H9 (cell line): ENCODE data around the gene KRTAP10-5. TPM values are rescaled to one million over a fixed set of nuclear protein-coding genes. Genes with fewer than 3 reads are reported as not detected.

ENCODE experiments used
- DNase-seq: peaks from one replicate; pipeline ENCODE4 v3.0.0-alpha.2; 2017
- H2AFZ ChIP-seq: one replicate; pipeline ENCODE4 v1.6.1; 2013; ENCODE audit warnings: mild to moderate bottlenecking, low read length, control low read depth, moderate library complexity
- H2AK5ac ChIP-seq: 2 replicates; pipeline ENCODE4 v1.6.1; 2013; ENCODE audit warnings: low read length, control low read depth, mixed read lengths; ENCODE audit not compliant: insufficient read length
- H2BK120ac ChIP-seq: one replicate; pipeline ENCODE4 v1.6.1; 2013; ENCODE audit warnings: low read depth, mild to moderate bottlenecking, low read length, control low read depth, inconsistent platforms; ENCODE audit not compliant: poor library complexity, severe bottlenecking
- H2BK12ac ChIP-seq: 2 replicates; pipeline ENCODE4 v1.6.1; 2013; ENCODE audit warnings: low read length, control low read depth, mixed read lengths, low read depth; ENCODE audit not compliant: insufficient read length
- H2BK15ac ChIP-seq: 2 replicates; pipeline ENCODE4 v1.6.1; 2013; ENCODE audit warnings: low read depth, low read length, control low read depth
- H2BK20ac ChIP-seq: one replicate; pipeline ENCODE4 v1.6.1; 2013; ENCODE audit warnings: low read depth, mild to moderate bottlenecking, low read length, control low read depth, inconsistent platforms; ENCODE audit not compliant: poor library complexity, severe bottlenecking
- H2BK5ac ChIP-seq: 2 replicates; pipeline ENCODE4 v1.6.1; 2013; ENCODE audit warnings: low read length, control low read depth, mixed read lengths; ENCODE audit not compliant: insufficient read length
- H3K14ac ChIP-seq: 2 replicates; pipeline ENCODE4 v1.6.1; 2013; ENCODE audit warnings: low read length, control low read depth; ENCODE audit not compliant: insufficient read depth
- H3K18ac ChIP-seq: 2 replicates; pipeline ENCODE4 v1.6.1; 2013; ENCODE audit warnings: low read depth, mild to moderate bottlenecking, mixed read lengths, low read length, control low read depth; ENCODE audit not compliant: insufficient read length
- H3K23ac ChIP-seq: 2 replicates; pipeline ENCODE4 v1.6.1; 2013; ENCODE audit warnings: low read length, control low read depth, mixed read lengths, low read depth; ENCODE audit not compliant: insufficient read length
- H3K23me2 ChIP-seq: 2 replicates; pipeline ENCODE4 v1.6.1; 2013; ENCODE audit warnings: low read depth, mild to moderate bottlenecking, mixed read lengths, low read length, control low read depth; ENCODE audit not compliant: insufficient read length, poor library complexity, severe bottlenecking
- H3K27ac ChIP-seq: 2 replicates; pipeline ENCODE4 v1.5.1; 2013; ENCODE audit warnings: low read length, control low read depth, mixed read lengths, low read depth; ENCODE audit not compliant: insufficient read length
- H3K27me3 ChIP-seq: 2 replicates; pipeline ENCODE4 v1.6.1; 2013; ENCODE audit warnings: low read length, control low read depth, inconsistent platforms; ENCODE audit not compliant: insufficient read depth
- H3K4ac ChIP-seq: 2 replicates; pipeline ENCODE4 v1.6.1; 2013; ENCODE audit warnings: low read depth, mild to moderate bottlenecking, control low read depth, inconsistent platforms, low read length, moderate library complexity
- H3K4me1 ChIP-seq: 2 replicates; pipeline ENCODE4 v1.6.1; 2013; ENCODE audit warnings: low read length, control low read depth, inconsistent platforms; ENCODE audit not compliant: insufficient read depth
- H3K4me2 ChIP-seq: 2 replicates; pipeline ENCODE4 v1.6.1; 2013; ENCODE audit warnings: low read length, control low read depth, mixed read lengths; ENCODE audit not compliant: insufficient read length, insufficient read depth
- H3K56ac ChIP-seq: 2 replicates; pipeline ENCODE4 v1.6.1; 2013; ENCODE audit warnings: low read depth, mild to moderate bottlenecking, mixed read lengths, low read length, control low read depth; ENCODE audit not compliant: insufficient read length
- H3K79me1 ChIP-seq: 2 replicates; pipeline ENCODE4 v1.6.1; 2013; ENCODE audit warnings: low read depth, mild to moderate bottlenecking, moderate library complexity, low read length, control low read depth, inconsistent platforms; ENCODE audit not compliant: insufficient read depth, poor library complexity, severe bottlenecking
- H3K79me2 ChIP-seq: 2 replicates; pipeline ENCODE4 v1.6.1; 2013; ENCODE audit warnings: low read length, control low read depth, inconsistent platforms; ENCODE audit not compliant: insufficient read depth
- H3K9ac ChIP-seq: 2 replicates; pipeline ENCODE4 v1.6.1; 2013; ENCODE audit warnings: low read length, control low read depth, mixed read lengths; ENCODE audit not compliant: insufficient read length; ENCODE audit errors: extremely low read depth
- H3K9me3 ChIP-seq: one replicate; pipeline ENCODE4 v1.6.1; 2013; ENCODE audit warnings: low read depth, low read length, inconsistent platforms; ENCODE audit not compliant: control insufficient read depth
- H3T11ph ChIP-seq: one replicate; pipeline ENCODE4 v1.6.1; 2013; ENCODE audit warnings: mild to moderate bottlenecking, low read length, control low read depth, inconsistent platforms
- H4K20me1 ChIP-seq: one replicate; pipeline ENCODE4 v1.6.1; 2013; ENCODE audit not compliant: control insufficient read depth, insufficient read length, insufficient read depth
- H4K5ac ChIP-seq: 2 replicates; pipeline ENCODE4 v1.6.1; 2013; ENCODE audit warnings: low read depth, mild to moderate bottlenecking, mixed read lengths, low read length, control low read depth; ENCODE audit not compliant: insufficient read length
- H4K8ac ChIP-seq: replicated peaks from 2 replicates; pipeline ENCODE4 v1.6.1; 2013; ENCODE audit warnings: low read length, control low read depth, mixed read lengths, low read depth; ENCODE audit not compliant: insufficient read length
- H4K91ac ChIP-seq: 2 replicates; pipeline ENCODE4 v1.6.1; 2013; ENCODE audit warnings: low read depth, mild to moderate bottlenecking, moderate library complexity, mixed read lengths, low read length, control low read depth; ENCODE audit not compliant: insufficient read length
- H3K27ac Mint-ChIP-seq, 3 experiments: 2 replicates in 2 of 3; 3 replicates in 1 of 3; pipeline ENCODE4 v1.8.0; 2020 to 2021; ENCODE audit warnings: mixed read lengths in 3 of 3, mild to moderate bottlenecking in 1 of 3, moderate library complexity in 1 of 3
- H3K27me3 Mint-ChIP-seq: 2 replicates; pipeline ENCODE4 v1.8.0; 2021; ENCODE audit warnings: low read depth, mild to moderate bottlenecking, moderate library complexity, mixed read lengths
- H3K36me3 Mint-ChIP-seq, 3 experiments: 2 replicates in 2 of 3; 3 replicates in 1 of 3; pipeline ENCODE4 v1.8.0; 2020 to 2021; ENCODE audit warnings: low read depth in 3 of 3, mixed read lengths in 3 of 3; ENCODE audit not compliant: insufficient read depth in 1 of 3
- H3K4me1 Mint-ChIP-seq, 2 experiments: 2 replicates each; pipeline ENCODE4 v1.8.0; 2020; ENCODE audit warnings: mixed read lengths in 2 of 2
- H3K4me3 Mint-ChIP-seq, 2 experiments: 2 replicates in 1 of 2; 3 replicates in 1 of 2; pipeline ENCODE4 v1.8.0; 2020 to 2021; ENCODE audit warnings: mild to moderate bottlenecking in 2 of 2, mixed read lengths in 2 of 2, moderate library complexity in 1 of 2
- H3K9me3 Mint-ChIP-seq, 2 experiments: 2 replicates in 1 of 2; 3 replicates in 1 of 2; pipeline ENCODE4 v1.8.0; 2020; ENCODE audit warnings: mild to moderate bottlenecking in 2 of 2, mixed read lengths in 2 of 2, moderate library complexity in 1 of 2
- CTCF ChIP-seq: fragments of 200-600 bp; sonication (generic); conservative IDR thresholded peaks from 3 replicates; pipeline ENCODE4 v1.8.0; 2021; ENCODE audit warnings: antibody characterized with exemption, mild to moderate bottlenecking
- WGBS: extraction: QIAGEN DNeasy Blood & Tissue Kit; methylation state at CpG from one replicate; pipeline ENCODE4 v1.1.7; 2013; ENCODE audit warnings: missing lambda C conversion rate, low lambda C conversion rate, mixed read lengths; ENCODE audit not compliant: insufficient read length; ENCODE audit errors: extremely low coverage; 5-methylcytosine and 5-hydroxymethylcytosine counted together
- total RNA-seq: library from RNA; stranded (reverse); gene quantifications from 2 replicates; pipeline ENCODE4 v1.2.1, GENCODE V29; 2021

Gene KRTAP10-5
- total RNA-seq, 1 experiment from 2014 or later = not detected

- Histone ChIP-seq H3K4me2 (no peak overlapping the region), H3K4ac (no peak overlapping the region; the same call in 1 of the 2 replicates), H2BK5ac (no peak overlapping the region), H3K79me1 (no peaks in the 10 kb centered on the region), H3K56ac (no peak overlapping the region), H4K8ac (no peak overlapping the region), H3K23ac (no peak overlapping the region), H3K27me3 (no peaks in the 10 kb centered on the region), H2BK15ac (no peak overlapping the region; the same call in 1 of the 2 replicates), H3K9me3 (no peaks in the 10 kb centered on the region), H2AFZ (no peak overlapping the region), H3K27ac (no peak overlapping the region), H4K91ac (no peak overlapping the region), H3K14ac (peak overlapping the region; percentile 11; the same call in 1 of the 2 replicates), H3K4me1 (peaks cover 6% of the 10 kb centered on the region; the same call in 1 of the 2 replicates), H3T11ph (peak overlapping the region; percentile 72), H3K9ac (no peak overlapping the region), H2BK120ac (peak overlapping the region; percentile 83), H2BK12ac (no peak overlapping the region), H3K23me2 (no peaks in the 10 kb centered on the region), H4K5ac (no peak overlapping the region), H3K79me2 (no peaks in the 10 kb centered on the region), H2BK20ac (peak overlapping the region; percentile 91), H4K20me1 (no peaks in the 10 kb centered on the region), H2AK5ac (no peak overlapping the region), H3K18ac (peak overlapping the region; percentile 83)
- no peak for DNase-seq
- Mint-ChIP-seq H3K9me3 (peaks cover 10 to 20% of the 10 kb centered on the region in 2 experiments; a peak in 4 of 5 replicates), H3K4me1 (peaks cover 41 to 50% of the 10 kb centered on the region in 2 experiments), H3K27ac (peak overlapping the region in 1 of 3 experiments; percentile 78; a peak in 3 of 7 replicates), H3K27me3 (no peaks in the 10 kb centered on the region; the same call in 1 of the 2 replicates), H3K36me3 (peaks cover 0 to 19% (median 9%) of the 10 kb centered on the region in 3 experiments; a peak in 3 of 7 replicates), H3K4me3 (no peak overlapping the region; a peak in 1 of 5 replicates)
- no CpG with 5 or more reads among the region's 5 CpGs for whole genome bisulfite sequencing
- TF ChIP-seq CTCF = no peak
These were observed 32.6 kb downstream of the KRTAP10-5 start for GRCh38 chr21:44547656-44548331.
